ENCODE results near the gene PRKAG2.

The PRKAG2 gene

GRCh38 chr7:151552352-151553028, 324.4 kb downstream of the PRKAG2 start:
- H3K27ac ChIP-seq (ENCODE audit: low read depth, low read length, severe bottlenecking): no peak overlapping the region
- peaks cover 8% of the 10 kb centered on the region for H3K9me3 ChIP-seq (ENCODE audit: control insufficient read depth, low read length)
- no peaks in the 10 kb centered on the region for H3K4me1 ChIP-seq (ENCODE audit: control insufficient read depth, insufficient read depth, low read length, poor library complexity, severe bottlenecking)
- peaks cover 11% of the 10 kb centered on the region for H3K36me3 ChIP-seq (ENCODE audit: control insufficient read depth, insufficient read depth, low read length)
- no peak overlapping the region for H3K4me3 ChIP-seq (ENCODE audit: extremely low read depth, insufficient read depth, low read length, poor library complexity, severe bottlenecking)
- 87 to 93% methylated on average over 8 of the region's 10 CpGs for WGBS, 2 experiments (ENCODE audit: insufficient coverage in 2 of 2)

GRCh38 chr7:151551820-151552219, 325.1 kb downstream of the PRKAG2 start:
- no peak overlapping the region for H3K27ac ChIP-seq (ENCODE audit: low read depth, low read length, severe bottlenecking)
- H3K36me3 ChIP-seq (ENCODE audit: control insufficient read depth, insufficient read depth, low read length): peaks cover 7% of the 10 kb centered on the region
- H3K9me3 ChIP-seq (ENCODE audit: control insufficient read depth, low read length): peaks cover 8% of the 10 kb centered on the region
- no peaks in the 10 kb centered on the region for H3K4me1 ChIP-seq (ENCODE audit: control insufficient read depth, insufficient read depth, low read length, poor library complexity, severe bottlenecking)
- no peak overlapping the region for H3K4me3 ChIP-seq (ENCODE audit: extremely low read depth, insufficient read depth, low read length, poor library complexity, severe bottlenecking)
- 76 to 82% methylated on average over 3 to 4 of the region's 7 CpGs for WGBS, 2 experiments (ENCODE audit: insufficient coverage in 2 of 2)

- H3K36me3 ChIP-seq (ENCODE audit: control insufficient read depth, insufficient read depth, low read length): no peaks in the 10 kb centered on the region
- 44 to 86% methylated on average over 1 to 2 of the region's 3 CpGs for WGBS, 2 experiments (ENCODE audit: insufficient coverage in 2 of 2)
- H3K9me3 ChIP-seq (ENCODE audit: control insufficient read depth, low read length): peaks cover 8% of the 10 kb centered on the region
- no peaks in the 10 kb centered on the region for H3K4me1 ChIP-seq (ENCODE audit: control insufficient read depth, insufficient read depth, low read length, poor library complexity, severe bottlenecking)
- H3K27ac ChIP-seq (ENCODE audit: low read depth, low read length, severe bottlenecking): no peak overlapping the region
- no peak overlapping the region for H3K4me3 ChIP-seq (ENCODE audit: extremely low read depth, insufficient read depth, low read length, poor library complexity, severe bottlenecking)
Measured at GRCh38 chr7:151550656-151551286, 326.1 kb downstream of the PRKAG2 start.

GRCh38 chr7:151549644-151550043, 327.3 kb downstream of the PRKAG2 start:
- Histone ChIP-seq H3K4me1 (ENCODE audit: control insufficient read depth, insufficient read depth, low read length, poor library complexity, severe bottlenecking) (no peaks in the 10 kb centered on the region), H3K27ac (ENCODE audit: low read depth, low read length, severe bottlenecking) (no peak overlapping the region), H3K9me3 (ENCODE audit: control insufficient read depth, low read length) (peaks cover 8% of the 10 kb centered on the region), H3K36me3 (ENCODE audit: control insufficient read depth, insufficient read depth, low read length) (no peaks in the 10 kb centered on the region), H3K4me3 (ENCODE audit: extremely low read depth, insufficient read depth, low read length, poor library complexity, severe bottlenecking) (no peak overlapping the region)
- WGBS, 2 experiments (ENCODE audit: insufficient coverage in 2 of 2): 93 to 95% methylated on average over 3 to 5 of the region's 6 CpGs

- H3K36me3 ChIP-seq (ENCODE audit: control insufficient read depth, insufficient read depth, low read length): no peaks in the 10 kb centered on the region
- peaks cover 8% of the 10 kb centered on the region for H3K9me3 ChIP-seq (ENCODE audit: control insufficient read depth, low read length)
- no peak overlapping the region for H3K4me3 ChIP-seq (ENCODE audit: extremely low read depth, insufficient read depth, low read length, poor library complexity, severe bottlenecking)
- no peaks in the 10 kb centered on the region for H3K4me1 ChIP-seq (ENCODE audit: control insufficient read depth, insufficient read depth, low read length, poor library complexity, severe bottlenecking)
- 94 to 100% methylated on average over 5 to 6 of the region's 7 CpGs for WGBS, 2 experiments (ENCODE audit: insufficient coverage in 2 of 2)
- H3K27ac ChIP-seq (ENCODE audit: low read depth, low read length, severe bottlenecking): no peak overlapping the region
Measured at GRCh38 chr7:151549083-151549482, 327.8 kb downstream of the PRKAG2 start.

- Histone ChIP-seq H3K4me1 (ENCODE audit: control insufficient read depth, insufficient read depth, low read length, poor library complexity, severe bottlenecking) (peaks cover under 1% of the 10 kb centered on the region), H3K9me3 (ENCODE audit: control insufficient read depth, low read length) (no peaks in the 10 kb centered on the region), H3K4me3 (ENCODE audit: extremely low read depth, insufficient read depth, low read length, poor library complexity, severe bottlenecking) (no peak overlapping the region), H3K36me3 (ENCODE audit: control insufficient read depth, insufficient read depth, low read length) (no peaks in the 10 kb centered on the region), H3K27ac (ENCODE audit: low read depth, low read length, severe bottlenecking) (no peak overlapping the region)
Measured at GRCh38 chr7:151544183-151544582, 332.7 kb downstream of the PRKAG2 start.

GRCh38 chr7:151542606-151543130, 334.2 kb downstream of the PRKAG2 start:
- Histone ChIP-seq H3K36me3 (ENCODE audit: control insufficient read depth, insufficient read depth, low read length) (no peaks in the 10 kb centered on the region), H3K9me3 (ENCODE audit: control insufficient read depth, low read length) (no peaks in the 10 kb centered on the region), H3K27ac (ENCODE audit: low read depth, low read length, severe bottlenecking) (no peak overlapping the region), H3K4me1 (ENCODE audit: control insufficient read depth, insufficient read depth, low read length, poor library complexity, severe bottlenecking) (peaks cover 4% of the 10 kb centered on the region), H3K4me3 (ENCODE audit: extremely low read depth, insufficient read depth, low read length, poor library complexity, severe bottlenecking) (no peak overlapping the region)
- WGBS, 2 experiments (ENCODE audit: insufficient coverage in 2 of 2): 91 to 98% methylated on average over 5 to 6 of the region's 6 CpGs

GRCh38 chr7:151541709-151542499, 335.0 kb downstream of the PRKAG2 start:
- Histone ChIP-seq H3K4me1 (ENCODE audit: control insufficient read depth, insufficient read depth, low read length, poor library complexity, severe bottlenecking) (peaks cover 4% of the 10 kb centered on the region), H3K36me3 (ENCODE audit: control insufficient read depth, insufficient read depth, low read length) (no peaks in the 10 kb centered on the region), H3K4me3 (ENCODE audit: extremely low read depth, insufficient read depth, low read length, poor library complexity, severe bottlenecking) (no peak overlapping the region), H3K9me3 (ENCODE audit: control insufficient read depth, low read length) (no peaks in the 10 kb centered on the region), H3K27ac (ENCODE audit: low read depth, low read length, severe bottlenecking) (no peak overlapping the region)
- WGBS, 2 experiments (ENCODE audit: insufficient coverage in 2 of 2): 88 to 92% methylated on average over 13 to 15 of the region's 17 CpGs

- Histone ChIP-seq H3K9me3 (ENCODE audit: control insufficient read depth, low read length) (no peaks in the 10 kb centered on the region), H3K4me3 (ENCODE audit: extremely low read depth, insufficient read depth, low read length, poor library complexity, severe bottlenecking) (no peak overlapping the region), H3K36me3 (ENCODE audit: control insufficient read depth, insufficient read depth, low read length) (no peaks in the 10 kb centered on the region), H3K27ac (ENCODE audit: low read depth, low read length, severe bottlenecking) (no peak overlapping the region), H3K4me1 (ENCODE audit: control insufficient read depth, insufficient read depth, low read length, poor library complexity, severe bottlenecking) (peaks cover 4% of the 10 kb centered on the region)
- WGBS, 2 experiments (ENCODE audit: insufficient coverage in 2 of 2): 93 to 100% methylated on average over 3 to 4 of the region's 4 CpGs
Measured at GRCh38 chr7:151540146-151540545, 336.8 kb downstream of the PRKAG2 start.

- Histone ChIP-seq H3K27ac (ENCODE audit: low read depth, low read length, severe bottlenecking) (peak overlapping the region; percentile 77), H3K9me3 (ENCODE audit: control insufficient read depth, low read length) (no peaks in the 10 kb centered on the region), H3K4me3 (ENCODE audit: extremely low read depth, insufficient read depth, low read length, poor library complexity, severe bottlenecking) (no peak overlapping the region), H3K36me3 (ENCODE audit: control insufficient read depth, insufficient read depth, low read length) (no peaks in the 10 kb centered on the region), H3K4me1 (ENCODE audit: control insufficient read depth, insufficient read depth, low read length, poor library complexity, severe bottlenecking) (peaks cover 4% of the 10 kb centered on the region)
- WGBS, 2 experiments (ENCODE audit: insufficient coverage in 2 of 2): 73 to 74% methylated on average over 9 of the region's 9 CpGs
Measured at GRCh38 chr7:151539088-151539671, 337.7 kb downstream of the PRKAG2 start.
